KOPT-K1 (cell line): ENCODE data around the gene FRMD4B.

Experiments
- H3K27ac ChIP-seq: fragments of 200-600 bp; sonication (generic); 2 replicates; pipeline ENCODE4 v1.5.1; 2016; ENCODE audit warnings: antibody characterized with exemption, mild to moderate bottlenecking, low read depth, low read length; ENCODE audit not compliant: poor library complexity, severe bottlenecking
- H3K36me3 ChIP-seq: fragments of 200-600 bp; sonication (generic); 2 replicates; pipeline ENCODE4 v1.5.1; 2017; ENCODE audit warnings: antibody characterized with exemption, mild to moderate bottlenecking, low read length, moderate library complexity; ENCODE audit not compliant: insufficient read depth
- H3K9me3 ChIP-seq: fragments of 200-600 bp; sonication (generic); 2 replicates; pipeline ENCODE4 v1.5.1; 2017; ENCODE audit warnings: antibody characterized with exemption, low read length, mild to moderate bottlenecking; ENCODE audit not compliant: insufficient read depth, poor library complexity, severe bottlenecking

The FRMD4B gene

DNA sequence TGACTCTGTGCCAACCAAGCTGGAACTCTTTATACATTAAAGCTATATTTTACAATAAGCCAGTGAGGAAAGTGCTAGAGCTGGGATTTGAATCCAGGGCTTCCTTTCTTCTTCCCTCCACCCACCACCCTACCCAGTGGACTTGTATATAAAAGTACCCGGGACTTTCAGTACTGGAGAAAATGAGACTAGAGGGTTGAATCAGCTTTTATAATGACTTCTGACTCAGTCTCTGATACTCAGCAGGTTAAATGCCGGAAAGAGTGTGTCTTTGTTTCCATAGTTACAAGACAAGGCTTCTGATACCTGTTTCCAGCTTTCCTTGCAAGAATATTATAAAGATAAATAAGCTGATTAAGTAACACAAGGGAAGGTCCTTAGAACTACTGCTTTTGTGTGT, 80.9 kb downstream of the FRMD4B start:
- Histone ChIP-seq H3K9me3 (no peaks in the 10 kb centered on the region), H3K27ac (no peak overlapping the region), H3K36me3 (no peaks in the 10 kb centered on the region)

DNA sequence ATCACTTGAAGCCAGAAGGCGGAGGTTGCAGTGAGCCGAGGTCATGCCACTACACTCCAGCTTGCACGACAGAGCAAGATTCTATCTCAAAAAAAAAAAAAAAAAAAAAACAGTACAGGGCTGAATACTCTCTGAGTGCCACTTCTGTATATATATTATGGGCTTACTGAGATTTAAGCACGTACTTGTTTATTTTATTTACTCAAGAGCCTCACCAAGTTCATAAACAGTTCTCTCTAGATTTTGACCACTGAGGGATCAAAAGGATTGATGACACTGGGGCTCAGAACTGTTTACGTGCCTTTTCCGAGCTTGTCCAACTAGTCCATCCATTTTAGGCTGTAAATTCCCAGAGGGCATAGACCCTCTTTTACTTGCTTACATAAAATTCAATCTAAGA, 81.5 kb downstream of the FRMD4B start:
- Histone ChIP-seq H3K36me3 (no peaks in the 10 kb centered on the region), H3K27ac (no peak overlapping the region), H3K9me3 (no peaks in the 10 kb centered on the region)

DNA sequence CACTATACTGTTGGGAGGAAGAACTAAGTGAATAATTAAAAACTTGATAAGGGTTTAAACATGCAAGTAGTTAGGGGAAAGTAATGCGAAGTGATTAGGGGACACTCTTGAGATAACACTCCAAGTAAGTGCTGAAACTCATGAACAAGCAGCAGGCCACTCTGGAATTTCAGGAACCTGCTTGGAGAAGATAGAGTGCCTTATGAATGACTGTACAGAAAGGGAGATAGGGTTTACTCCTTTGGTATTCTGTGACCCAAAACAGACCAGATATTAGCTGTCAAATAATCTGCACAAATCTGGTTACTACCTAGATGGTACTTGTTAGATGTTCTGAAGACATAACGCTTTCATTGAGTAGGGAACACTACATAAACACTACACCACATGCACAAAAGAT, 85.6 kb downstream of the FRMD4B start:
- H3K9me3 ChIP-seq: no peaks in the 10 kb centered on the region
- H3K36me3 ChIP-seq: no peaks in the 10 kb centered on the region
- no peak overlapping the region for H3K27ac ChIP-seq

DNA sequence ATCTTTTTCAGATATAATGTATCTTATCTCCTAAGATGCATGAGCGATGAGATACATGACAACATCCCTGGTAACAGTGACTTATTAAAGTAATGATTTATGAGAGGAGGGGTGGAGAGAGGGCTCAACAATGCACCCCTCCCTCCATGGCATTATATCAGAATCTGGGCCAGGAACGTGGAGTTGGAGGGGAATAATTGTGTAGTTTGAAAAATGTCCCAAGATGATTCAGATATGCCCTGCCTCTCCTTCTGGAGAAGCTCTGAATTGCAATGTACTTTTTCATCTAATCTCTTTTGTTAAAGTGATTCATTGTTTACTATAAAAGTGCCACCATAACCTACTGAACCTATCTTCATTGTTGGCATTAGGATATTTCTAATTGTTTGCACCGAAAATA, 86.5 kb downstream of the FRMD4B start:
- Histone ChIP-seq H3K9me3 (no peaks in the 10 kb centered on the region), H3K27ac (no peak overlapping the region), H3K36me3 (no peaks in the 10 kb centered on the region)

DNA sequence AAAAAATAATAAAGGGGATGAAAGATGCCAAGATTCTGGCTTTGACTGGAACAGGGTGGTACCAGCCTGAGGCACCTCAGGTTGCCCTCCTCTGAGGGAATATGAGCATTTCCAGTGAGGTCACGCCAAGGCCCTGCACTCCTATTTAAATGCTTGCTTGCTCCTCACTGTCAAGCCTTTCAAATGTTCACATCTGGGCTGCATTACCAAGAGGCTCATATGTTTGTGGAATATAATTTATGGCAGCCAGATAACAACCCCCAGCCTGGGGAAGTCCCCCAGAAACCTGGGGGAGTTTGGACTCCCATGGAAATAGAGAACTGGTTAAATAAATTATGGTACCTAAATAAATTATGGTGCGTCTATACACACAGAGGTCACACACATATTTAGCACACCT, 88.4 kb downstream of the FRMD4B start:
- Histone ChIP-seq H3K9me3 (no peaks in the 10 kb centered on the region), H3K27ac (no peak overlapping the region), H3K36me3 (no peaks in the 10 kb centered on the region)

DNA sequence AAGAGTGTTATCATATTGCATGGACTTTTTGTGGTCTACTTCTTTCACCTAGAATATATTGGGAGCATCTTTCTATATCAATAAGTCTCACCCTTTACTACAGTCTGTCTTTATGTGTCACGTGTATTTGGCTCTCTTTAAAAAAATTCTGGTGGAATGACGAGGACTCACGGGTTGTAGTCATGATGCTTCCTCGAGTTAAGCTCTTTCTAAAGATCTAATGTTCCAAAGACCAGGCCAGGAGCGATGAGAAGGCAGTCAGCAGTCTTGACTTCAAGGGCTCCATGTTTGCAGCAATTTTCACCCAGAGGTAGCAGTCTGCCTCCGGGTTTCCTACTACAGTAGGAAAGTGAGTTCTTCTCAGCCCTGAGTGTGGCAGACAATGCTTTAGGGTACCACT, 88.9 kb downstream of the FRMD4B start:
- Histone ChIP-seq H3K27ac (no peak overlapping the region), H3K36me3 (no peaks in the 10 kb centered on the region), H3K9me3 (no peaks in the 10 kb centered on the region)

DNA sequence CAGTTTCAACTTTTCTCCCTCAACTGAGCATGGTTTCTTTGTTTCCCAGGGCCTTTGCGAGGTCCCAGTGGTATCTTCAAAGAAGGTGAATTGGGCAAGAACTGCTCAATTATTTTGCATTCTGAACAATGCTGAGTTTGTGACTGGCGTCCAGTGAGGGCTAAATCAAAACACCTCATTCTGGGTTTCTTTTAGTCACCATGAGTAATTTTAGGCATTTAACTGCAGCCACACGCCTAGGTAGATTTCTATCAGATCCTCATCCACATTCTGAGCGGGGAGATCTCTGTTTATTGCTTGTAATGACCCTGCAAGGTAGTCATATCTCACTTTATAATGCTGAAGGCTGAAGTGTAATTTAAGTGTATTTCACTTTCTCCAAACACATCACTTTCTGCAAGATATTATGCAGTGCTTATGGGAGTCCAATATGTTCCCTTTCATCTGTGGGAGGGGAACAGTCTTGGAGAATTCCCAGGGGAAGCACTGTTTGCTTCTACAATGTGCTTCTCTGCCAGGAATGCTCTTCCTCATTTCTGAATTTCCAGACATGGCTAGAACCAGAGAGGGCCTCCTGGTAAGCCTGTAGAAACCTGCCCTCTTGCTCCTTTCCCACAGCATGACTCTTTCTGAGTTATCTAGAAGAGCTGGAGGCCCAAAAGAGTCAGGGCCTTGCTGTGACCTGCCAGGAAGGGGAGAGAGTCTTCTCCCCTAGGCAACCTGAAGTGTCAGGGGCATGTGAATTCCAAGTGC, 91.7 kb downstream of the FRMD4B start:
- H3K9me3 ChIP-seq: no peaks in the 10 kb centered on the region
- no peak overlapping the region for H3K27ac ChIP-seq
- no peaks in the 10 kb centered on the region for H3K36me3 ChIP-seq

DNA sequence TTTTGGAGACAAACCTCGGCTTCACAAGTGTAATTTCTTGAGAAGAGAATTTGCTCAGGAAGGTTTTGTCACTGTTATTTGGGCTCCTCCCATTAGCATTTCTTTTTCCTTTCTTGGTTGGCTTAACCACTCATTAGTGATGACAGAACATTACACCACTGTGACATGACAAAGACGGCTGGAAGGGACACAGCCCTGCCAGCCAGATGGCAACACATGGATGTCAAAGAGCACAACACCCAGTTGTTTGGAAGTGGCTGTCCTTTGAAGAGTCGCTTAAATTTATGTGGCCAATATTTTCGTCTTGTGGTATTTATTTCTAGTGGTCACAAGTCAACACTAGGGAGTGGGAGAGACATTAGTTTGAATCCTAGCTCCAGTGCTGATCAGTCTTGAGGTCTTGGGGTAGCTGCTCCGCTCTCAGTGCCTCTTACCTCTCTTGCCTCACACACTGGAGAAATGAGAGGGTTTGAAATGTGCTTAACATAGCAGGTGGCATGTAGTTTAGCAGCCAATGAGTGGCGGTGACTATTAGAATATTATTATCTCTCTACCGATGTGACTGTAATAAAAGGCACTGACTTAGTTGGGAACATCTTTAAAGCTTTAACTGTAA, 92.8 kb downstream of the FRMD4B start:
- Histone ChIP-seq H3K27ac (no peak overlapping the region), H3K36me3 (no peaks in the 10 kb centered on the region), H3K9me3 (no peaks in the 10 kb centered on the region)

DNA sequence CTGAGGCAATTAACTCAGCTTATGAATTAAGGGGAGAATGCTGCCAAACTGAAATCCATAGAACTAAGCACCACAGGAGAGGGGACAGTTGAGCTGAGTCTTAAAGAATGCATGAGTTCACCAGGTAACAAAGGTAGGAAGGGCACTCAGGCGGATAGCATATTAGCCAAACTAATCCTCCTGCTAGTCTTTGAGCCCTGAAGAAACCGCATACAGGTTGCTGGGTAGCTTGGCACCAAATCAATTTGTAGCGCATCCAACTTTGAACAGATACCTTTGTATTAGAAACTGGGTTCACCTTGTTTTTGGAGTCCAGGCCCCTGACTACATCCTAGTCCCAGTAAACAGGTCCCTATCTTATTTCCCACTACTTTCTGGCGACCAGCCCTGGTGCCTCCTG, 93.7 kb downstream of the FRMD4B start:
- Histone ChIP-seq H3K27ac (no peak overlapping the region), H3K9me3 (no peaks in the 10 kb centered on the region), H3K36me3 (no peaks in the 10 kb centered on the region)

DNA sequence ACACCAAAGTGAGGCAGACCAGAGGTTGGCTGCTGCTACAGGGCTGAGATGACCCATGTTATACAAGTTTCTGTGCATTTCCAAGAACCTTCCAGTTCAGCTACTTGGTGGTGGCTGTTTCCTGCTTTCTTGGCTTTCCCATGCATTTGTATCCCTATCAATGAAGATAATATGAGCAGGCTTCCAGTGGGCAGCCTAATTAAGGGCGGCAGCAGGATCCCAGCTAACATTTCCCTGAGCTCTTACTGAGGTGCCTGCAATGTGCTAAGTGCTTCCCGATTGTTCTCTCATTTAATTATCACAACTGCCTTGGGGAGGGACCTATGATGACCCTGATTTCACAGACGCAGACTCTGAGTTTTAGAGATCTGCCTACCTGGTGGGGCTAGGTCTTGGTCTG, 95.5 kb downstream of the FRMD4B start:
- H3K27ac ChIP-seq: no peak overlapping the region
- no peaks in the 10 kb centered on the region for H3K36me3 ChIP-seq
- H3K9me3 ChIP-seq: no peaks in the 10 kb centered on the region

DNA sequence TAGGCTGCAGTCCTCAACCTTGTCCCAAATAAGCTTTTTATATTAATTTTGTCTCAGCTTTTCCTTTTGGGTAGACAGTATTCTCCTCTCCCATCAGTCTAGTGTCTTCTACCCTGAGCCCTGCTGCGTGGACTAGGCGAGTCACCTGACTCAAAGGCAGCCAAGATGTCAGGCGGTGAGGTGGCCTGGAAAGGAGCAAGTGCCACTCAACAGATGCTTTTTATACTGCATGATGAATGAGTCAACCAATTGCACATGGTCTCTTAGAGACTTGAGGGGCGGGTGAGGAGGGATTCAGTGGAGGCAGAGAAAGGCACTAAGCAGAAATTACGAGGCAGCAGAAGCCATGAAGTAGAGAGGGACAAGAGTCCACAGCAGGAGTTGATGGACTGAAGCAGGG, 95.9 kb downstream of the FRMD4B start:
- Histone ChIP-seq H3K27ac (no peak overlapping the region), H3K36me3 (no peaks in the 10 kb centered on the region), H3K9me3 (no peaks in the 10 kb centered on the region)

DNA sequence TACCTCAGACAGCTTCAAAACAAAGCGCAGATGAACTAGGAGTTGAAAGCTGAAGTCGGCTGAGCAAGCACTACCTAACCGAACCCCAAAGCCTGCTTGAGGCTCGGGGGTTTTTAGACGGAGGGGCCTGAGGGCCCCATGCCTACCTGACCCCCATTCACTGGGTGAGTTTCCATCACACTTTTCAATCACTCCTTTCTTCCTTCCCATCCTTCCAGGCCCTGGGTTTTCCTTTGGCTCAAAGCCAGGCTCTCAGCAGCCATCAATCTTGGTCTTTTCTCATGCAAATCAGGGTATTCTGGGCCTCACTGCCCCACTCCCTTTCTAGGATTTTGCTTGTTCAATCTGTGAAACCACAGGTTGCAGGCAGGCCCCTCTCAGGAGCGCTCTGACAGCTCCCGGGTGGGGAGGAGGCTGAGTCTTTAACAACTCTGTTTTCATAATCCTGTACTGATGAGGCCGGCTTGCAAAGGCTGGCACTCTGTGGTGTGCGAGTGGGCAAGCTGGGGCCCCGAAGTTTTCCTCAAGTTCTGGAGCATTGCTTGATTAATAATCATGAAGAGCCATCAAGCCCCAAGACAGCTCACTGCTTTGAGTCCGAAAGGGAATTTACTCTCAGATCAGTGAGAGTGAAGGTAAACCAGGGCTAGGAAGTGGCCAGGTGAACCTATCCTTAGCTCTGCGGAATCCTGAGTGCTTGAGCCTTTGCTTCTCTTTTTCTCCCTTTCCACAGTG, 97.6 kb downstream of the FRMD4B start:
- Histone ChIP-seq H3K9me3 (no peaks in the 10 kb centered on the region), H3K27ac (no peak overlapping the region), H3K36me3 (no peaks in the 10 kb centered on the region)

DNA sequence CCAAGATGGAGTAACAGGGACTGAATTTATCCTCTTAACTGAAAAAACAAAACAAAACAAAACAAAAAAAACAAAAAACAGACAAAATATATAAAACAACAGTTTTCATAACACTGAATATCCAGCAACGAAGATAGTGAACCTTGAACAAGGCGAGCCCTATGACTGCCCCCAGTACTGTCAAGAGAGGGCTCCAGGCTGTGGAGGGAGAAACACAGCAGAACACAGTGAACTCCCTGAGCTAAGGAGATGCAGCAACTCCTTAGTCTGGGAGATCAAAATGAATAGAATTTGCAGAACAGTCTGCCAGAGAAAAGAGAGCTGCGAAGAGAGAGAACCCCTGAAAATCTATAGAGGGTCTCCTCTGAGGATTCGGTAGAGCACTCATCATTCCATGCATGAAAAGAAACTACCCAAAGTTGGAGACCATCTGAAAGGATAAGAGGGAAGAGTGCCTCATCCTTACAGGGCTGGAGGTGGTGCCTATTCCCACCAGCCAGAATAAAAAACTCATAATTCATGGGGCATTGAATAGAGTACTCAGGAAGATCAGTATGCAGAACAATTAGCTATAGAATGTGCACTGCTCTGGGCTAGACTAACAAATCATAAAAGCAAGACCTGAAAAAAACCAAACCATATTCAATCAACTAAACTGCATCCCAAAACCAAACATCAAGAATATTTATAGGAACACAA, 101.8 kb downstream of the FRMD4B start:
- H3K36me3 ChIP-seq: no peaks in the 10 kb centered on the region
- no peaks in the 10 kb centered on the region for H3K9me3 ChIP-seq
- H3K27ac ChIP-seq: no peak overlapping the region

DNA sequence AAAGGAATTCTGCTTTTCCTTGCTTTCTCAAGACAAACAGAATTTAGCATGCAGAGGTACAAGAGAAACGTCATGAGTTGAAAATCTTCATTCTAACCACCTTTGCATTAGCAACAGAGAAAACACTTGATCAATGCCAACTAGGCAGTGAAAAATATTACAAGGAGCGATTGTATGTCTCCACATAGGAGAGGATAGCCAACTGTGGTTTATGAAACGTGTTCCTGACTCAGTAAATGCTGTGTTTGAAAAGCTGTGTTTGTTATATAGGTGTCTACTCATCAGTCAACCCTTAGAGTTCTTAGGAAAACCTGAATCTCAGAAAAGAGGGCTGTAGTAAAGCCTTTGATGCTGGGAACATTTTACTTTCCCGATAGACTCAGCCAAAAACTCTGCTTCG, 102.4 kb downstream of the FRMD4B start:
- H3K9me3 ChIP-seq: no peaks in the 10 kb centered on the region
- H3K27ac ChIP-seq: no peak overlapping the region
- no peaks in the 10 kb centered on the region for H3K36me3 ChIP-seq

DNA sequence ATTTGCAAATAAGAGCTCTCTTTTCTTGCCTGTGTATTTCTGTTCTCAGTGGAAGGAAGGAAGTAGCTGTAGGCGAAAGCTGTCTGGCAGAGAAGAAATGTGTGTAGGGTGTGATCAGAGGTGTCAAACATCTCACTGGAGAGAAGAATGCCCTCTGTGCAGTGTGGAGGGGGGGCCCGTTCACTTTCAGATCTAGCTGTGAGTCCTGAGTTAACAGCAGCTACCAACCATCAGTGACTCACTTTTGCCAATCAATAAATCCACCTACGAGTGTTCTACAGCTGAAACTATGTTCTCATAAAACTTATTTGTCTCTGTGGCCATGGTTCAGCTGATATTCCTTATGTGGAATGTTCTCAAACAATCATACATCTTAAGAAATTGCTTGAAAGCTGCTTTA, 103.7 kb downstream of the FRMD4B start:
- H3K9me3 ChIP-seq: no peaks in the 10 kb centered on the region
- H3K36me3 ChIP-seq: no peaks in the 10 kb centered on the region
- no peak overlapping the region for H3K27ac ChIP-seq
